HG02885 (cell line): Measurements from ENCODE around the gene RMND1.

ENCODE experiments used
- ATAC-seq: cut with Tn5 transposase; IDR thresholded peaks from one replicate; pipeline ENCODE4 v1.9.1; 2021; ENCODE audit warnings: mild to moderate bottlenecking; ENCODE audit not compliant: unreplicated experiment, poor library complexity

Gene RMND1

GRCh38 chr6:151428093-151428735 lies 23.7 kb downstream of the RMND1 start:
- ATAC-seq, result no peak

- no peak for ATAC-seq
These were observed 26.4 kb downstream of the RMND1 start for GRCh38 chr6:151425561-151425960.

- no peak for ATAC-seq
These were observed 28.9 kb downstream of the RMND1 start for GRCh38 chr6:151422981-151423380.

GRCh38 chr6:151417477-151417876 lies 34.4 kb downstream of the RMND1 start:
- ATAC-seq, result no peak

- ATAC-seq, result no peak
These were observed 37.2 kb downstream of the RMND1 start for GRCh38 chr6:151414641-151415260.

- no peak for ATAC-seq
These were observed 38.4 kb downstream of the RMND1 start for GRCh38 chr6:151413372-151414145.

- ATAC-seq, result no peak
These were observed 39.0 kb downstream of the RMND1 start for GRCh38 chr6:151412909-151413308.

GRCh38 chr6:151409679-151410078 lies 42.2 kb downstream of the RMND1 start:
- ATAC-seq, result no peak

- peak; percentile 38 for ATAC-seq
These were observed 42.7 kb downstream of the RMND1 start for GRCh38 chr6:151409260-151409659.

- no peak for ATAC-seq
These were observed 43.1 kb downstream of the RMND1 start for GRCh38 chr6:151408858-151409257.

- ATAC-seq, result no peak
These were observed 48.0 kb downstream of the RMND1 start for GRCh38 chr6:151403919-151404308.

GRCh38 chr6:151402228-151402627 lies 49.7 kb downstream of the RMND1 start:
- ATAC-seq, result no peak

GRCh38 chr6:151400473-151400872 lies 51.5 kb downstream of the RMND1 start:
- ATAC-seq, result no peak

GRCh38 chr6:151399679-151400078 lies 52.2 kb downstream of the RMND1 start:
- no peak for ATAC-seq

GRCh38 chr6:151393410-151393809 lies 58.5 kb downstream of the RMND1 start:
- ATAC-seq, result no peak

GRCh38 chr6:151392427-151392826 lies 59.5 kb downstream of the RMND1 start:
- ATAC-seq, result no peak

GRCh38 chr6:151391471-151392413 lies 60.2 kb downstream of the RMND1 start, which contains the start of gene ZBTB2:
Gene ZBTB2, minus strand, starts transcription at chr6:151391559. Its CDS starts 17,922 bp downstream, at chr6:151373637.
- ATAC-seq, result peak; percentile 11

GRCh38 chr6:151390851-151391470 lies 61.0 kb downstream of the RMND1 start:
- peak; percentile 13 for ATAC-seq

- ATAC-seq, result peak; percentile 80
These were observed 61.6 kb downstream of the RMND1 start for GRCh38 chr6:151390276-151390850.
